HG03520 (cell line): ENCODE data around the gene PLA2G4F.

ENCODE experiments used
- ATAC-seq: cut with Tn5 transposase; IDR thresholded peaks from one replicate; pipeline ENCODE4 v1.9.1; 2021; ENCODE audit warnings: mild to moderate bottlenecking, moderate library complexity; ENCODE audit not compliant: unreplicated experiment

The PLA2G4F gene

DNA sequence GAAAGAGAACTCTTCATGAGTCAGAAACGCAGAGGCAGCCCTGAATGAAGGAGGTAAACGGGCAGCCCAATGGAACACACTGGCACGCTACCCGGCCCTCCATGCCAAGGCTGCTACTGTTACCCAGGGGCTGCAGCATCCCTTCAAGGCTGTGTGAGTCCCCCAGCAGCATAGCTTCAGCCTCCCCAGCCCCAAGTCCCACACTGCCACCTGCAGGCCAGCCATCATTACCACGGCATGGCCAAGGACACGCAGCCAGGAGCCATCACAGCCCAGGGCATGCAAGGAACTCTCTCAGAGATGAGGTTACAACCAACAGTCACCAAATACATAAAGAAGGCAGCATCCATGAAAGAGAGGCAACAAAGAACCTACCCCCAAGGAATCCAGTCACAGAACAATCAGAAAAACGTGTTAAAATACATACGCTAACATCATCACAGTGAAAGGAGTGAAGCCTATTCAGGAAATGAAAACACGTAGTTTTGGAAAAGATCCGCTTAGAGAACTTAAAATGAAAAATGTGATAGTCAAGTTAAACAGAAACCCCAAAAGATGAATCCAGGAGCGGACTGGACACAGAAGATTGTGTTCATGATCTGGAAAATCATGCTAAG is 22.4 kb downstream of the PLA2G4F start:
- ATAC-seq = no peak

DNA sequence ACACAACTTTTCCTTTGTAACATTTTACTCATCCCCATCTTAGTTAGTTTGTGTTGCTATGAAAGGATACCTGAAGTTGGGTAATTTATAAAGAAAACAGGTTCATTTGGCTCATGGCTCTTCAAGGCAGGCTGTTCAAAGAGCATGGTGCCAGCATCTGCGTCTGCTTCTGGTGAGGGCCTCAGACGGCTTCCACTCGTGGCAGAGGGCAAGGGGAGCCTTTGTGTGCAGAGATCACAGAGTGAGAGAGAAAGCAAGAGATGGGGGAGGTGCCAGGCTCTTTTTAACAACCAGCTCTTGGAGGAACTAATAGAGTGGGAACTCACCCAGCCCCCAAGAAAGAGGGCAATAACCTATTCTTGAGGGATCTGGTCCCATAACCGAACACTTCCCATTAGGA is 23.1 kb downstream of the PLA2G4F start:
- no peak for ATAC-seq

DNA sequence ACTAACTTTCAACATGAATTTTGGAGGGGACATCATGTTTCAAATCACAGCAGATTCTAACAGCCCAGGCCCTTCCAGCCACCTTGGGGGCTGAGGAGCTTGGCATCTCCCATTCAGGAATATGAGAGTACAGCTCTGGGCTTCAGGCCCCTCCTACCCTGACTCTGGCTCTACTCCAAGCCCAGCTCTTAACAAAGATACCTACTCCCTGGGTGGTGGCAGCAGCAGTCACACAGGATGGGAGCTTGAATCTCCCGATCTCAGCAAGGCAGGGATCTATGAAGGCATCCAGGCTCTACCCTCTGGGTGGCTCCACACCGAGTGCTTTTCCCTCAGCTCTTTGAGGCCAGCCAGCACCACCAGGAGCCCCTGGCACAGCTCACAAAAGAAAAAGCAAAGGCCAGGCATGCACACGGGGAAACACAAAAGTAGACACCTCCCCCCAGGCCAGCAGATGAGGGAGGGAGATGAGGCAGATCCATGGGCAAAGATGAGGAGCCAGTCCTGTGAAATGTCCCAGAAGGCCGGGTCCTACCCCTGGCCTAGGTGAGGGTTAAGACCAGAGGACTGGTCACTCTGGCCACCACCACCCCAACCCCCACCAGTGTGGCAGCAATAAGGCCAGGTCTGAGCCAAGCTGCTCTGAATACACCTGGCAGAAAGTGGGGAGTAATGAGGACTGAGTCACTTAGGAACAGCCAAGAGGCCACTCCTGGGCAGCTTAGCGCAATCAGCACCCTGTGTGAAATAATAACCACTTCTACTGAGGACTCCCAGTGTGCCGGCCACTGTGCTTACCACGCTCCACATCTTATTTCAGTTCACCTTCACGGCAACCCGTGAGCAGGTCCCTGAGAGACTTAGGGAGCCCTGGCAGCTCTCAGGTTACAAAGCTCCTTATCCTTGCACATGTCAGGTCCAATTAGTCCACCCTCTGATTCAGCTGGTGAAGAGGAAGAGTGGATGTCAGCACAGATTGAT is 24.3 kb downstream of the PLA2G4F start:
- ATAC-seq = no peak

DNA sequence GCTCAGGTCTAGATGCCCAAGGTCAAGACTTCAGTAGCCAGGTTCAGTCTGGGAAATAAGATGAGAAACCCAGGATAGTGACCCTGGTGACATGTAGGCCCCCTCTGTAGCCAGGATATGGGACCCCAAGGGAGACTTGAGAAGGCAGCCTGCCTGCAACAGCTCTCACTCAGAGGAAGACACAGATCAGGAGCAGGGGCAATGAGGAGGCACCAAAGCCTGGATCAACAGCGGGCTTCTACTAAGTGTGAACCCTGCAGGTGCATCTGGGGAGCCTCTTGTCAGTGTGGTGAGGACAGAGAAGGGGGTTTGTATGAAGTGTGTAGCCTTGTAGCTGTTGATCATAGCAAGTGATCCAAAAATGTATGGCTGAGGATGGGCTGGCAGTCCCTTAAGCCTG is 25.4 kb downstream of the PLA2G4F start:
- no peak for ATAC-seq

DNA sequence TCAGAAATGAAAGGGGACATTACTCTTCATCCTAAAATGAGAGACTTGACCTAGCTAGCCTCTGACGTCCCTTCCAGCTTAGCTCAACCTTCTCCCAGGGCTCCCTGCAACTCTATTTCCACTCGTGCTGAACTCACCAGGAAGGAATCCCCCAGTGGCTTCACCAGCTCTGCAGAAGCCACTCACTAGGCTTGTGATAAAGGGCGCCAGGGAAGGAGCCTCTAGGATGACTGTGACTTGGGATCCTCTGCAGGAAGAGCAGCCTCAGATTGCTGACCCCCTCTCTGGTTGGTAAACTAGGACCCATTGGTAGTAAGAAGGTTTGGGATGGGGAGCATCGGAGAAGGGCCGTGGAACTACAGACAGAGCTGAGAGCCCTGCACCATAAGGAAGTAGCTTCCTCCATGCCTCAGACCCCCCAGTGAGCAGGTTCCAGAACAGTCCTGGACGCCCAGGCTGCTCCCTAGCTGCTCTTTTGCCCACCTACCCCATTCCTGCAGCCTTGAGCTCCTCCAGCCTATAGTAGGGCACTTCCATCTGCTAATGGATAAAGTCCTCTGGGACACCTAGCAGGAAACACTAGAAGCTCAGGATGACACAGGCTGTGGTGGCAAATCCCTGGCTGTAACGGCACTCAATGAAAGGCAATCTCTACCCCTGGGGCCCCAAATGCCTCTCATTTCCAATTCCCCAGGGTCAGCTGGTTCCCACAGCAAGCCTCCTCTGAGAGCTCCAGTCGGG is 26.0 kb downstream of the PLA2G4F start:
- ATAC-seq = no peak

DNA sequence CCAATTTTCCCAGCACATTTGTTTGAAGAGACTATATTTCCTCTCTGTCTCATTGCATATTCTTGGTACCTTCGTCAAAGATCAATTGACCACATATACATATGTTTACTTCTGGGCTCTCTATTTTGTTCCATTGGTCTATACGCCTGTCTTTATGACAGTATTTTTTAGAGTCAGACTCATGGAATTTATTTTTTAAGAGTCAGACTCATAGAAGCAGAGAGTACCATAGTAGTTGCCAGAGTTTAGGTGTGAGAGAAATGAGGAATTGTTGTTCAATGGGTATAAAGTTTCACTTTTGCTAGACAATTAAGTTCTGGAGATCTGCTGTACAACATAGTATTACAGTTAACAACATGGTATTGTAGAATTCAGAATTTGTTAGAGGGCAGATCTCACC is 27.1 kb downstream of the PLA2G4F start:
- no peak for ATAC-seq

DNA sequence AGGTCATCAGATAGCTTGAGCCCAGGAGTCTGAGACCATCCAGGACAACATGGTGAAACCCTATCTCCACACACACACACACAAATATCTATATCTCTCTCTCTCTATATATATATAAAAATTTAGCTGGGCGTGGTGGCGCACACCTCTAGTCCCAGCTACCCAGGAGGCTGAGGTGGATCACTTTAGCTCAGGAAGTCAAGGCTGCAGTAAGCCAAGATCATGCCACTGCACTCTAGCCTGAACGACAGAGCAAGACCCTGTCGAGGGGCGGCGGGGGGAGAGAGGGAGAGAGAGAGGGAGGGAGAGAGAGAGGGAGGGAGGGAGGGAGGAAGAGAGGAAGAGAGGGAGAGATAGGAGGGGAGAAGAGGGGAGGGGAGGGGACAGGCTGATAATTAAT is 28.0 kb downstream of the PLA2G4F start:
- no peak for ATAC-seq

DNA sequence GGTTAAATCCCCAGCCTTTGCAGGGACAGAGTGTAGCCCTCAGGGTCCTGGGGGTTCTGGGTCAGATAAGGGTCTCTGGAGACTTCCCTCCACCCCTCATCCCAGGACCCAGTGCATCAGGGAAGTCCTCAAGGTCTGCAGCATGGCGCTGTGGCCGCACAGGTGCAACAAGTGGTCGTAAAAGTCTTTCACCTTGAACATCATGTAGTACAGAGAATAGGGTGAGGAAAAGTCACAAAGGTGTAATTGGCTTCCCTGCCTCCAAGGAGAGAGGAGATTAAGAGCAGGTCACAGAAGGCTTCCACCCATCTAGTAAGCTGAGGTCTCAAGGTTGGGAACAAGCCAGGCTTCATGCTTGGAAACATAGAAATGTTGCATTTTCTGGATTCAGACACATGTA is 32.9 kb downstream of the PLA2G4F start:
- no peak for ATAC-seq

DNA sequence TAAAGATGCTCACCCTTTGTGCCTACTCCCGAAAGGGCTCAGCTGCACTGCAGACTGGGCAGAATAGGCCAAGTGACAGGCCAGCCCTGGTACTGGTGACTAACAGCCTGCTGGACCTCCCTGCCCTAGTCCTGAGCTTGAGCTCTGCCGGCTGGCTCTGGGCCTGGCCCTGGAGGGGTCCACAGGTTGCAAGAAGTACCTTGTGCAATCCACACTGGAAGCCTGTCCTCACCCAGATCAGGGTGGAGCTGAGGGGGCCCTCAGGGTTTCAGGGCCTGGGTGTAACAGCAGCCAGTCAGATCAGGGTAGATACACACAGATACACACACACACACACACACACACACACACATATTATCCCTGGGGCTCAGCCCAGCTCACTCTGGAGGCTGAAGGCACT is 34.8 kb downstream of the PLA2G4F start:
- ATAC-seq = no peak

DNA sequence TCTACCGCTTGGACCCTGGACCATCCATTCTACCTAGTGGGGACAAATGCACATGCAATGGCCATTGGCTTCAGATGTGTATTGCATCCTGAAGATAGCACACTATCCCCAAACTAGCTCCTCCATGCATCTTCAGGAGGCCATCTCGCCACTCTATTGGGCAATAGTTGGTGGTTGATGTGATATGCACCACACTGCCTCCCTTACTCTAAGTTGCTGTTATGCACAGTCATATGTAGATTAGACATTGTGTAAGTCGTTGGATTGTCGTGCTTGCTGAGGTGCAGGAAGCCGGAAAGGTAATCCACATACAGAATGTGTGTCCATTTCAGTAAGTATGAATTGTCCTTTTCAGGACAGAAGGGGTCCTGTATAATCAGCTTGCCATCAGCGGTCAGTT is 35.4 kb downstream of the PLA2G4F start:
- ATAC-seq = no peak

DNA sequence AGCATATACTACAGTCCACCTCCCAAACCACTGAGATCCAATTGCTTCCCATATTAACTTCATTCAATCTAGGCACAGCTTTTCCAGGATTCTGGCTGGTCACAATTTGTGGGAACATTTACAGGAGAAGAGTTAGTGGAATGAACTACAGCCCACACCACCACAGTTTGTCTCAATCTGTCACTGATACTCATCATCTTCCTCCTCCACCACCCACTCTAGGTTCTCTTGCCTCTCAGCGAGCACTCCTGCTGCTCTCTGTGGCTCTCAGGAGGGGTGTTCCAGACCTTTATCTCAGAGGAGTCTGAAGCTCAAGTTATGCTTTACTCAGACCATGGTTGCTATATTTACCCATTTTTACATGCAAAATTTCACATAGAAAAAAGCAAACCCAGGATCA is 36.2 kb downstream of the PLA2G4F start:
- ATAC-seq = no peak

DNA sequence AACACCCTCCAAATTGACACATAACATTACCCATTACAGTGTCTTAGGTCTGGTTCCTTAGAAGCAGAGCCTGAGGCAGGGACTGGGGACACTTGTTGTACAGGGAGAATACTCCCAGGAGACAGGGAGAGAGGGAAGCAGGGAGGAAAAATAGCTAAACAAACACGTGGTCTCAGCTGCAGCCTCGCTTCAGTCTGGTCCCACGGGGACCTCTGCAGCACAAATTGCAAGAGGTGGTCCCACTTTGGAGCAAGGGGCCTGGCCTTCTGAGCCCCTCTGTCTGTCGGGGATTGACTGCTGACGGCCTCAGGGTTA is 37.0 kb downstream of the PLA2G4F start:
- no peak for ATAC-seq

DNA sequence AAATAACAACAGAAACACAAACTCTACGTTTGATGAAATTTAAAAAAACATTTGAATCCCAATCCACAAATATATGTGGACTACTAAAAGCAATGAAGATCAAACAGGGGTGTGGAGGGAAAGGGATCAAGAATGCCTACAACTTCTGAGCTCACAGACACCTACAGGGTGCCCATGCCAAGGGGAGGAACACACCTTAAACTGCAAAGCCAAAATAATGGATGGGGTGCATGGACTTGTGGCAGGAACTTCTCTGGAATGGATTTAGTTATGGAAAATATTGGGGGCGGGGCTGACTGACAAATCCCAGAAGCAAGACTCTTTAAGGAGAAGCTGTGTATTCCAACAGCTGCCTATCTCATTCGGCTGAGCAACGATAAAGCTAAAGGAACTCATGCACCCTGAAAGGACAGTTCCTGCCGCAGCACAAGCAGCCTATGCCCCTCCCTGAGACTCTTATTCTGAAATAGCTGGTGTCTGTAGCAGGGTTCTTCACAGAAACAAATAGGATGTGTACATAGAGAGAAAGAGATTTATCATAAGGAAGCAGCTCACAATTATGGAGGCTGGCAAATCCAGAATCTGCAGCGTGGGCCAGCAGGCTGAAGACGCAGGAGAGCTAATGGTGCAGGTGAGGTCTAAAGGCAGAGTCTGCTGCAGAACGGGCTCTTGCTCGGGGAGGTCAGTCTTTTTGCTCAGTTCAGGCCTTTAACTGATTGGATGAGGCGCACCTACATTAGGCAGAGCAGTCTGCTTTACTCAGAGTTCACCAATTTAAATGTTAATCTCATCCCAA is 37.6 kb downstream of the PLA2G4F start:
- ATAC-seq = no peak

DNA sequence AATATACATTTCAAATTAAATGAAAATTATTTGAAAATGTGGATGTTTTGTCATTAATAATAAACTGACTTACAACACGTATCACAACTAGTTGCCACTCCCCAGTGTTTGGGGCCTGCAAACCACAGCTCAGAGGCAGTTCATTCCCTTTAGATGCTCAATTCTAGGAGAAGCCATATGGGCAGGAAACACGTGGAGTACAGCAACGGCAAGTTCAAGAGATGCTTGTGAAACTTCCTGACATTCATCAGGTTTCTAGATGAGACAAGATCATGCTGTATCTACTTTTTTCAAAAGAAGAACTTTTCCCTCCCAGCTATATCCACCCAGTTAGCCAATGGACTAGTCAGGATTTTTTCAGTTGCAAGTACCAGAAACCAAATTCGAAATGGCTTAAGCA is 44.5 kb downstream of the PLA2G4F start:
- ATAC-seq = no peak

DNA sequence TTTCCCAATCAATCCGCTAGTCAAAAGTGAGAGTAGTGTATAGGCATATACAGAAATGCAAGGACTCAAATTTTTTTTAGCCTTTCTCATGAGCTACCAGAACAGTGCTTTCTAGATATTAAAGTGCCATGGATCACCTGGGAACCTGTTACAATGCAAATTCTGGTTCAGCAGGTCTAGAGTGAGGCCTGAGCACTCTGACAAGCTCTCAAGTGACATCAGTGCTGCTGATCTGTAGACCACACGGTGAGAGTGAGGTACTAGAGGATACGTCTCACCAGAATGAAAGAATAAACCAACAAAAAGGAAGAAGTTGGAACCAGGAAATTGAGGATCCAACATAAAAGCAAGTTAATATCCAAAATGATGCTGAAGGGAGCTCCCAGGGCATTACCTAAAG is 46.1 kb downstream of the PLA2G4F start:
- ATAC-seq = no peak

DNA sequence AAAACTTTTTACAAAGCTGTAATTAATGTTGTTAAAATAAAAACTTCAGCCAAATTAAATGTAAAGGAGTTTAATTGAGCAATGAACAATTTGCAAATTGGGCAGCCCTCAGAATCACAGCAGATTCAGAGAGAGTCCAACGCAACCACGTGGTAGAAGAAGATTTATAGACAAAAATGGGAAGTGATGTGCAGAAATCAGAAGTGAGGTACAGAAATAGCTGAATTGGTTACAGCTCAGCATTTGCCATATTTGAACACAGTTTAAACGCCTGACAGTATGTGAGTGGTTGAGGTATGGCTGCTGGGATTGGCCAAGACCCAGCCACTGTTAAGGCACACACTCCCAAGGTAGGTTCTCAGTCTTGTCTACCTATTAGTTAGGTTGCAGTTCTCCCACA is 47.6 kb downstream of the PLA2G4F start:
- no peak for ATAC-seq

DNA sequence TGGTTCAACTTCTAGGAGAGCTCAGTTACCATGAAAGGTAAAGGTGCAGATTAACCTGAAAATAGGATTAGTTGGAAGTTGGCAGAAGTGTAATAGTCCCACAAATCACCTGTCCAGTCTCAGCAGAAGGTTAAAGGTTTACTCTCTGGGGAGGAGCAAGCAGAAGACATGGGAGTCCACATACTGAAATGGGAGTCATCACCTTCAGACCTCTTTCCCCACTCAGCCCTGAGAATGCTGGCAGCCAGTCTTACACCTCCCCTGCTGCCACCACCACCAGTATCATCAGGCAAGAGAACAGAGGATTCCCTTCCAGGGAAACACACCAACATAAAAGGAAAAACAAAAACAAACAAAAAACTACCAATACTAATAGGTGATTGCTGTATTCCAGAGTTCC is 48.2 kb downstream of the PLA2G4F start:
- ATAC-seq = no peak

DNA sequence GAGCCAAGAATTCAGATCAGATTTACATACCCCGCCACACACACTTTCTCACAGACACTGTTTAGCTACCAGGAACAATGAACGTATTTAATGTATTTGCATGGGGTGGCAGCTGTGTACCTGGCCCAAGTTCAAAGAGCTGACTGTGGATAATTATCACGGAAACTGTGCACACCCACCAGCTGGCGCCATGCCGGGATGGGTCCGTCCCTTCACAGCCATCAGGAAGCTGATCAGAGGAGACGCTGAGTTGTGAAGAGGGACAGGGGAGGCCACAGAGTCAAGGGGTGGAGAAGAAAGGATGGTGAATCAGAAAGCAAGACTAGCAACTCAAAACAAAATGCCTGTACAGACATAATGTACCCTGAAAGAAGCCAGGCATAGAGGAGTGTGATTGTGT is 49.0 kb downstream of the PLA2G4F start:
- no peak for ATAC-seq

DNA sequence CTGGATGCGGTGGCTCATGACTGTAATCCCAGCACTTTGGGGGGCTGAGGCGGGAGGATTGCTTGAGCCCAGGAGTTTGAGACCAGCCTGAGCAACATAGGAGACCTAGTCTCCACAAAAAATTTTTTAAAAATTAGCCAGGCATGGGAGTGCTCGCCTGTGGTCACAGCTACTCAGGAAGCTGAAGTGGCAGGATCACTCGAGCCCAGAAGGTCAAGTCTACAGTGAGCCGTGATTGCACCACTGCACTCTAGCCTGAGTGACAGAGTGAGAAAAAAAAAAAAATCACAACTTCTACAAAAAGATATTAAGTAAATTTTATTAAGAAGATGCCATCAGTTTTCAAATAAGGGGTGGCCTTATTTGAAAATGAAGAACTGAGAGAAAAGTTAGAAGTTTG is 50.1 kb downstream of the PLA2G4F start:
- ATAC-seq = no peak

DNA sequence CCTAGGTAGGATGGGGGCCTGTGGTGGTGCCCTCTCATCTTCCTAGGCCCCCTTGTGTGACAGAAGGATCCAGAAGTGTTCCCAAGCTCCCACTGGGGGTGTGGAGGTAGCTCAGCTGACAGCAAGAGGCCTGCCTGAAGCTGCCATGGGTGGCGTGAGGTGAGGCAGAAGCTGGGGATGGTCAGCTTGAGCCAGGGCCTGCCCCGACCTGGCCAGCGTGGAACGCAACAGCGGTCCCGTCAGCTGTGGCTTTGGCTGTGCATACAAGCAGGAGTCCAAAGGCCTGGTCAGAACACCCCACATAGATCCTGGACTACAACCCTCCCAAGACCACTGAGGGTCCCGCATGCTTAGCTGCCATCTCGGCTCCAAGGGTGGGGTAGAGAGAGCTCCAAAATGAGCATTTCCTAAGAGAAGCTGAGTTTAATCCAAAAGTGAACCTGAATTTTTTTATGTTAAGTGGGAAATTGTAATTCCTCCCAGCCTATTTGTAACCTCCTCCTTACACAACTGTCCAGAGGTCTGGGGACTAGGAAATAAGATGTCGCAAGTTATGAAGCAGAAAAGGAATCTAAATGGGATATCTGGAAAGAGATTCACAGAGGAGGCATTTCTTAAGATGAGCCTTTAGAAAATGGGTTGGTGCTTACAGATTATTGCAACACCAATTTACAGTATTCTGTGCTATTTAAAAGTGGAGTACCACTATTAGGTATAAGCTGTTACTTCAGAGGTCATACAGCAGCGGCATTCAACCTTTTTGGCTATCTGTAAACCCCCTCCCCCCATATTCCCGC is 52.1 kb downstream of the PLA2G4F start:
- no peak for ATAC-seq
